Measurements from ENCODE around the gene OSBPL5.

Gene OSBPL5

GRCh38 chr11:3190600-3190999 is 25.5 kb upstream of the OSBPL5 start:
- TF ChIP-seq CTCF (IDR thresholded peaks at IDR 0.05): no peak

- TF ChIP-seq CTCF (IDR thresholded peaks at IDR 0.05): no peak
Measured at GRCh38 chr11:3189886-3190583, 24.9 kb upstream of the OSBPL5 start.

- no peak for TF ChIP-seq CTCF (IDR thresholded peaks at IDR 0.05)
Measured at GRCh38 chr11:3189196-3189843, 24.2 kb upstream of the OSBPL5 start.

DNA sequence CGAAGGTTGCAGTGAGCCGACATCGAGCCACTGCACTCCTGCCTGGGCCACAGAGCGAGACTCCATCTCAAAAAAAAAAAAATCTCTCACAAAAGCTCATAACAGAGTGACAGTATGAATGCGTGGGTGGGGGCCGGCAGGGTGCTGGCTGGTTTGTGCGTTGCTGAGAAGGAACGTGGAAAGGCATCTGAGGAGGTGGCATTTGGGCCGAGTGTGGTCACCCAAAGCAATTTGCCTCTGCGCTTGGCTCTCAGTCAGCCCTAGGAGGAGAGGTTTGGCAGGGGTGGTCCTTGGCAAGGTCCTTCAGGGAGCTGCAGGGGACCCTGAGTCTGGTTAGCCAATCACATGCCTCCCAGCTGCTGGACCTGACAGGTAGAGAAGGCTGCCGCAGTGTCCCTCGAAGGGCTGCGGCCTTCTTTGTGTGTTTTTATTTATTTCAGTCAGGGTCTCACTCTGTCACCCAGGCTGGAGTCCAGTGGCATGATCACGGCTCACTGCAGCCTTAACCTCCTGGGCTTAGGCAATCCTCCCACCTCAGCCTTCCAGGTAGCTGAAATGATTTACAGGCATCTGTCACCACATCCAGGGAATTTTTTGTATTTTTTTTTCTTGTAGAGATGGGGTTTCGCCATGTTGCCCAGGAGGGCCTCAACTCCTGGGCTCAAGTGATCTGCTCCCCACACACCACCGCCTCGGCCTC is 23.5 kb upstream of the OSBPL5 start:
- TF ChIP-seq CTCF (IDR thresholded peaks at IDR 0.05): no peak

GRCh38 chr11:3186166-3186953 is 21.2 kb upstream of the OSBPL5 start:
- TF ChIP-seq CTCF (IDR thresholded peaks at IDR 0.05): no peak

GRCh38 chr11:3184732-3185347 is 19.7 kb upstream of the OSBPL5 start:
- no peak for TF ChIP-seq CTCF (IDR thresholded peaks at IDR 0.05)

GRCh38 chr11:3183523-3183922 is 18.4 kb upstream of the OSBPL5 start:
- TF ChIP-seq CTCF (IDR thresholded peaks at IDR 0.05): no peak
